Natural killer cell (primary cell): ENCODE measurements around the gene TCF21. TPM values are rescaled to one million over a fixed set of nuclear protein-coding genes. Genes with fewer than 3 reads are reported as not detected.

Experiments
- ATAC-seq, 3 donors: fragments of 150-1000 bp in 2 of 3; fragments of 200-7000 bp in 1 of 3; cut with Tn5 transposase; 1 replicate in 1 of 3; 2 replicates in 2 of 3; pipeline ENCODE4 v1.10.0; 2021; ENCODE audit warnings: mild to moderate bottlenecking in 2 of 3, moderate library complexity in 2 of 3
- DNase-seq, 2 donors: peaks; one replicate each; pipeline versions ENCODE4 v3.0.0 to v3.0.0-alpha.2; 2013 to 2021; ENCODE audit warnings: mixed read lengths in 1 of 2
- H3K27ac ChIP-seq: one replicate; pipeline ENCODE4 v1.5.1; 2013; ENCODE audit warnings: mild to moderate bottlenecking, low read length
- H3K27me3 ChIP-seq: one replicate; pipeline ENCODE4 v1.6.1; 2013; ENCODE audit warnings: low read length; ENCODE audit not compliant: control insufficient read depth, insufficient read depth
- H3K36me3 ChIP-seq: one replicate; pipeline ENCODE4 v1.6.1; 2013; ENCODE audit warnings: low read length; ENCODE audit not compliant: control insufficient read depth, insufficient read depth
- H3K4me1 ChIP-seq: one replicate; pipeline ENCODE4 v1.6.1; 2013; ENCODE audit warnings: low read length; ENCODE audit not compliant: control insufficient read depth, insufficient read depth
- H3K4me3 ChIP-seq: one replicate; pipeline ENCODE4 v1.5.1; 2013; ENCODE audit warnings: low read length
- H3K9me3 ChIP-seq: one replicate; pipeline ENCODE4 v1.6.1; 2013; ENCODE audit warnings: low read length; ENCODE audit not compliant: control insufficient read depth, insufficient read depth
- H3K27ac Mint-ChIP-seq, 2 donors: one replicate each; pipeline ENCODE4 v1.8.0; 2022; ENCODE audit warnings: mild to moderate bottlenecking in 2 of 2, mixed read lengths in 2 of 2, moderate library complexity in 1 of 2
- H3K27me3 Mint-ChIP-seq, 2 donors: one replicate each; pipeline ENCODE4 v1.8.0; 2022; ENCODE audit warnings: low read depth in 2 of 2, mixed read lengths in 2 of 2
- H3K36me3 Mint-ChIP-seq: one replicate; pipeline ENCODE4 v1.8.0; 2022; ENCODE audit warnings: mixed read lengths
- H3K4me1 Mint-ChIP-seq, 2 donors: one replicate each; pipeline ENCODE4 v1.8.0; 2022; ENCODE audit warnings: mixed read lengths in 2 of 2
- H3K4me3 Mint-ChIP-seq: one replicate; pipeline ENCODE4 v1.8.0; 2022; ENCODE audit warnings: mild to moderate bottlenecking, moderate library complexity, mixed read lengths
- H3K9me3 Mint-ChIP-seq, 2 donors: one replicate each; pipeline ENCODE4 v1.8.0; 2022; ENCODE audit warnings: mixed read lengths in 2 of 2
- WGBS: methylation state at CpG from one replicate; pipeline ENCODE4 v1.1.7; 2013; ENCODE audit warnings: missing lambda C conversion rate; ENCODE audit not compliant: insufficient coverage; 5-methylcytosine and 5-hydroxymethylcytosine counted together
- intact Hi-C: fragments of 100-400 bp; cut with micrococcal nuclease; formaldehyde crosslinking; loops from one replicate; pipeline ENCODE4 v1.14.2; 2022
- total RNA-seq, 4 donors: library from RNA; stranded (reverse); fragments of 120-200 nt in 1 of 4; gene quantifications; one replicate each; pipeline versions ENCODE4 v1.2.3 to v1.2.4, GENCODE V29; 2013 to 2022
- TF ChIP-seq, protein P1 (sequence below): fragments of 200-600 bp; IDR thresholded peaks from one replicate; pipeline ENCODE4 v1.8.0; 2022; ENCODE audit warnings: antibody characterized with exemption

Gene TCF21
- total RNA-seq, 3 donors from 2014 or later (not counting 1 experiment from before 2014, with no cell fraction given) = not detected

GRCh38 chr6:133898263-133898662 lies 9.3 kb downstream of the TCF21 start:
- H3K36me3 ChIP-seq = no peaks in the 10 kb centered on the region
- peaks cover 45 to 69% of the 10 kb centered on the region in 2 donors for H3K27me3 Mint-ChIP-seq
- no peak overlapping the region for H3K27ac Mint-ChIP-seq
- no peaks in the 10 kb centered on the region for H3K9me3 Mint-ChIP-seq
- peaks cover 0 to 4% of the 10 kb centered on the region in 2 donors for H3K4me1 Mint-ChIP-seq
- H3K36me3 Mint-ChIP-seq = no peaks in the 10 kb centered on the region
- TF ChIP-seq, protein P1, sequence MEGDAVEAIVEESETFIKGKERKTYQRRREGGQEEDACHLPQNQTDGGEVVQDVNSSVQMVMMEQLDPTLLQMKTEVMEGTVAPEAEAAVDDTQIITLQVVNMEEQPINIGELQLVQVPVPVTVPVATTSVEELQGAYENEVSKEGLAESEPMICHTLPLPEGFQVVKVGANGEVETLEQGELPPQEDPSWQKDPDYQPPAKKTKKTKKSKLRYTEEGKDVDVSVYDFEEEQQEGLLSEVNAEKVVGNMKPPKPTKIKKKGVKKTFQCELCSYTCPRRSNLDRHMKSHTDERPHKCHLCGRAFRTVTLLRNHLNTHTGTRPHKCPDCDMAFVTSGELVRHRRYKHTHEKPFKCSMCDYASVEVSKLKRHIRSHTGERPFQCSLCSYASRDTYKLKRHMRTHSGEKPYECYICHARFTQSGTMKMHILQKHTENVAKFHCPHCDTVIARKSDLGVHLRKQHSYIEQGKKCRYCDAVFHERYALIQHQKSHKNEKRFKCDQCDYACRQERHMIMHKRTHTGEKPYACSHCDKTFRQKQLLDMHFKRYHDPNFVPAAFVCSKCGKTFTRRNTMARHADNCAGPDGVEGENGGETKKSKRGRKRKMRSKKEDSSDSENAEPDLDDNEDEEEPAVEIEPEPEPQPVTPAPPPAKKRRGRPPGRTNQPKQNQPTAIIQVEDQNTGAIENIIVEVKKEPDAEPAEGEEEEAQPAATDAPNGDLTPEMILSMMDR = no peak
- intact Hi-C loops = no loop called here
- no peak overlapping the region for H3K4me3 ChIP-seq
- 78% methylated on average over 1 of the region's 1 CpG for WGBS
- no peaks in the 10 kb centered on the region for H3K4me1 ChIP-seq
- DNase-seq (no peak), ATAC-seq (no peak)
- peaks cover 48% of the 10 kb centered on the region for H3K27me3 ChIP-seq
- H3K4me3 Mint-ChIP-seq = no peak overlapping the region
- no peaks in the 10 kb centered on the region for H3K9me3 ChIP-seq
- no peak overlapping the region for H3K27ac ChIP-seq

GRCh38 chr6:133899556-133899955 lies 10.6 kb downstream of the TCF21 start:
- DNase-seq = no peak
- no peaks in the 10 kb centered on the region for H3K9me3 ChIP-seq
- H3K36me3 ChIP-seq = no peaks in the 10 kb centered on the region
- no peak overlapping the region for H3K27ac ChIP-seq
- H3K27me3 Mint-ChIP-seq = peaks cover 37 to 68% of the 10 kb centered on the region in 2 donors
- H3K4me1 ChIP-seq = no peaks in the 10 kb centered on the region
- no peak overlapping the region for H3K4me3 ChIP-seq
- no peak for ATAC-seq
- peaks cover 37% of the 10 kb centered on the region for H3K27me3 ChIP-seq
- no peaks in the 10 kb centered on the region for H3K9me3 Mint-ChIP-seq
- TF ChIP-seq, protein P1 = no peak
- H3K4me3 Mint-ChIP-seq = no peak overlapping the region
- H3K27ac Mint-ChIP-seq = no peak overlapping the region
- H3K4me1 Mint-ChIP-seq = no peaks in the 10 kb centered on the region
- no peaks in the 10 kb centered on the region for H3K36me3 Mint-ChIP-seq
- intact Hi-C loops = no loop called here

- no peak overlapping the region for H3K4me3 Mint-ChIP-seq
- Histone ChIP-seq H3K36me3 (no peaks in the 10 kb centered on the region), H3K27ac (no peak overlapping the region), H3K4me1 (no peaks in the 10 kb centered on the region), H3K9me3 (no peaks in the 10 kb centered on the region), H3K27me3 (peaks cover 15% of the 10 kb centered on the region), H3K4me3 (no peak overlapping the region)
- no CpG with 5 or more reads among the region's 2 CpGs for WGBS
- no peak for DNase-seq
- intact Hi-C loops = no loop called here
- TF ChIP-seq, protein P1 = no peak
- H3K9me3 Mint-ChIP-seq = no peaks in the 10 kb centered on the region
- peaks cover 29 to 54% of the 10 kb centered on the region in 2 donors for H3K27me3 Mint-ChIP-seq
- no peaks in the 10 kb centered on the region for H3K4me1 Mint-ChIP-seq
- no peak for ATAC-seq
- H3K27ac Mint-ChIP-seq = no peak overlapping the region
- H3K36me3 Mint-ChIP-seq = no peaks in the 10 kb centered on the region
Measured at GRCh38 chr6:133903855-133904254, 14.9 kb downstream of the TCF21 start.

GRCh38 chr6:133906050-133906449 lies 17.1 kb downstream of the TCF21 start:
- H3K27me3 ChIP-seq = peaks cover 19% of the 10 kb centered on the region
- H3K4me3 ChIP-seq = no peak overlapping the region
- H3K27me3 Mint-ChIP-seq = peaks cover 39 to 57% of the 10 kb centered on the region in 2 donors
- DNase-seq (no peak), ATAC-seq (no peak)
- H3K4me3 Mint-ChIP-seq = no peak overlapping the region
- no peak overlapping the region for H3K27ac ChIP-seq
- TF ChIP-seq, protein P1 = no peak
- no peaks in the 10 kb centered on the region for H3K36me3 ChIP-seq
- H3K4me1 ChIP-seq = no peaks in the 10 kb centered on the region
- H3K4me1 Mint-ChIP-seq = no peaks in the 10 kb centered on the region
- no peak overlapping the region for H3K27ac Mint-ChIP-seq
- no peaks in the 10 kb centered on the region for H3K36me3 Mint-ChIP-seq
- WGBS = no CpG with 5 or more reads among the region's 1 CpG
- no peaks in the 10 kb centered on the region for H3K9me3 Mint-ChIP-seq
- intact Hi-C loops = no loop called here
- H3K9me3 ChIP-seq = no peaks in the 10 kb centered on the region
